GM10266 (cell line): ENCODE measurements around the gene CAND1.

Experiments
- DNase-seq: peaks from one replicate; pipeline ENCODE4 v3.0.0; 2012; ENCODE audit errors: extremely low spot score
- TF ChIP-seq, protein P1 (sequence below): IDR thresholded peaks from 2 replicates; pipeline ENCODE4 v1.5.1; 2012; ENCODE audit warnings: mild to moderate bottlenecking, low read depth; ENCODE audit not compliant: control insufficient read depth, insufficient read depth; ENCODE audit errors: missing control alignments

The CAND1 gene

DNA sequence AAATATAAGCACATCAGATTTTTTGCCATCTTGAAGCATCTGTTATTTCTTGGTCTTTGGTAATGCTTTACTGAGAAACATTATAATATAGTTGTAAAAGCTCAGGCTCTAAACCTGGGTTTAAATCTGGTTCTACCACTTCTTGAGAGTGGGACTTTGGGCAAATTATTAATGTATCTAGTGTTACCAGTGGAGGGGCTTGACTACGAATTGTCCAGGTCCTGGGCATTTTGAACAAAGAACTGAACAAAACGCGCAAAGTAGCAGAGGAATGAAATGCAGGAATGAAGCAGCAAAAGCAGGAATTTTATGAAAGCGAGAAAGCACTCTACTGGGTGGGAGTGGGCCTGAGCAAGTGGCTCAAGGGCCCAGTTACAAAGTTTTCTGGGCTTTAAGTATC, 50.8 kb downstream of the CAND1 start:
- TF ChIP-seq, protein P1, sequence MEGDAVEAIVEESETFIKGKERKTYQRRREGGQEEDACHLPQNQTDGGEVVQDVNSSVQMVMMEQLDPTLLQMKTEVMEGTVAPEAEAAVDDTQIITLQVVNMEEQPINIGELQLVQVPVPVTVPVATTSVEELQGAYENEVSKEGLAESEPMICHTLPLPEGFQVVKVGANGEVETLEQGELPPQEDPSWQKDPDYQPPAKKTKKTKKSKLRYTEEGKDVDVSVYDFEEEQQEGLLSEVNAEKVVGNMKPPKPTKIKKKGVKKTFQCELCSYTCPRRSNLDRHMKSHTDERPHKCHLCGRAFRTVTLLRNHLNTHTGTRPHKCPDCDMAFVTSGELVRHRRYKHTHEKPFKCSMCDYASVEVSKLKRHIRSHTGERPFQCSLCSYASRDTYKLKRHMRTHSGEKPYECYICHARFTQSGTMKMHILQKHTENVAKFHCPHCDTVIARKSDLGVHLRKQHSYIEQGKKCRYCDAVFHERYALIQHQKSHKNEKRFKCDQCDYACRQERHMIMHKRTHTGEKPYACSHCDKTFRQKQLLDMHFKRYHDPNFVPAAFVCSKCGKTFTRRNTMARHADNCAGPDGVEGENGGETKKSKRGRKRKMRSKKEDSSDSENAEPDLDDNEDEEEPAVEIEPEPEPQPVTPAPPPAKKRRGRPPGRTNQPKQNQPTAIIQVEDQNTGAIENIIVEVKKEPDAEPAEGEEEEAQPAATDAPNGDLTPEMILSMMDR, result no peak
- DNase-seq, result no peak

DNA sequence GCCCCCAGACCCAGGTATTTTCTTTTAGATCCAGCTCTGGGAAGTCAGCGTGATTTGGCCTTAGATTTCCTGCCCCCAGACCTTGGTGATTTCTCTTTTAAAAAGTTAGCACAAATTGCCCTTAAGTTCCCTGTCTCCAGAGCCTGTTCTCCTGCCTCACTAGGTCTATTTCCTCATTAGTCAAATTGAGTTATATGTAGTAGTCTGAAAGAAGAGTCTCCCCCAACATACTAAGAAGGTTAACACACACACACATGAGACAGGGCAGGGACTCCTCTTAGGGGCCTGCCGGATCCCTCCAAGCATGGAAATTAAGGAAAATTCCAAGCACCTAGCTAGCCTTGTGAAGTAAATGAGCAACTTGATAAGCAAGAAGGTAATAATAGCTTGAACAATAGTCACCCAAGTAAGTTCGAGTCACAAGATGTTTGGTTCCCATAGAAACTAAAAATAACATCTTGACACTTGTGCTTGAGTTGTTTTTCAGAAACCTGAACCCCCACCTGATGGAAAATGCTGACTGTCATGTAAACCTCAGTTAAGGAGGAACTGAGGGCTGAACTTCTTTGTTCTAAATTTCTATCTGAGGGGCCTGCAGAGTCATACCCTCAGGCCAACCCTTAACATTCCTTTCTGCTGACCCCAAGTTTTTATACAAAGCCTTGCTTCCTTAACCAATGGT, 51.6 kb downstream of the CAND1 start:
- DNase-seq, result no peak
- TF ChIP-seq, protein P1, result no peak

DNA sequence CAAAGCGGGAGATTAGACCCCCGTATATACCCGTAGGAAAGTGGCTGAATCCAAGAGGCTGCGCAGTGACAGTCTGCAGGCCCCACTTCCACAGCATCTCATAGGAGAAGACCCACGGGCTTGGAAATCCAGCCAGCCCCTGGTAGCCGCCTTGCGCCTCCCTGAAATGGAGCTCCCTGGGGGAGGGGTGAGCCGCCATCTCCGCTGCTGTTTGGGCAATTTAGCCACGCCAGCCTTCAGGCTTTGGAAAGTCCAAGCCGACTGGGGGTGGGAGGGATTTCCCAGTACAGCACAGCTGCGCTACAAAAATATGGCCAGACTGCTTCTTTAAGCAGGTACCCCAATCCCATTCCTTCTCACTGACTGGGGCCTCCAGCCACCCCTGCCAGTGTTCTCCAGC, 53.4 kb downstream of the CAND1 start:
- DNase-seq, result no peak
- TF ChIP-seq, protein P1, result no peak

DNA sequence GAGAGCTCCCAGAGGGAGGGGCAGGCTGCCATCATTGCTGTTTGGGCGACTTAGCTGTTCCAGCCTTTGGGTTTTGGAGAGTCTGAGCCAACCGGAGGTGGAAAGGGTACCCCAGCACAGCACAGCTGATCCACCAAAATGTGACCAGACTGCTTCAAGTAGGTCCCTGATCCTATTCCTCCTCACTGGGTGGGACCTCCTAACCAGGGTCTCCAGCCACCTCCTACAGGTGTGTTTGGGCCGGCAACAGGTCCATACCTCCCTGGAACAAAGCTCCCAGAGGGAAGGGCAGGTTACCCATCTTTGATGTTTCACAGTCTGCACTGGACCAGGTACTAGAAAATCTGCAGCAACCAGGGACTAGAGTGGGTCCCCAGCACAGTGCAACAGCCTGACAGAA, 53.8 kb downstream of the CAND1 start:
- TF ChIP-seq, protein P1, result no peak
- DNase-seq, result no peak

DNA sequence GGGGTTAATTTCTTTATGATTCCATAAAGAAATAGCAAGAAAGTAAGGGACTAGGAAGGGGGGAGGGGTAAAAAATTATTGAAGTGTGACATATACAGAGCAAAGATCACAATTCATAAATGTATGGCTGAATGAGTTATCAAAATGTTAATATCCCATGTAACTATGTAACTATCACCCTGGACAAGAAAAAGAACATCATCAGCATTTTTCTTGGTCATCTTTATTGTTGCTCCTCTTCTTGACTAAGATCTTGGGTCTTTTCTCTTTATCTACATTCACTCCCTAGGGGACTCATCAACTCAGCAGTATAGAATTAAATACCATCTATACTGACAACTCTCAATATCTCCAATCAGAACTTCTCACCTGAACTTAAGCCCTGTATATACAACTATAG, 57.5 kb downstream of the CAND1 start:
- no peak for DNase-seq
- TF ChIP-seq, protein P1, result no peak

DNA sequence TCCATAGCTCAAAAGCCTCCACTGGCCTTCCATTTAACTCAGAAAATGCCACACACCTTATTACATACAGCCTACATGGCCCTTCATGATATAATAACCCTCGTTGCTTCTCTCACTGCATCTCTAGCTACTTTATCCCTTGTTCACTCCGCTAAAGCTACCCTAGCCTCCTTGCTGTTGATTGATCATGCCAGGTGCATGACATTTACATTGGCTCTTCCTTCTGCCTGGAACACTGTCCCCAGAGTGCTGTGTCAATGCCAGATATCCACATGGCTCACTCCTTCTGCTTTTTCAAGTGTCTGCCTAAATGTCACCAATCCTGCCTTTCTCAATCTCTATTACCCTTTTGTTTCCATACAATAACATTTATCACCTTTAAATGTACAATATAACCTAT, 58.3 kb downstream of the CAND1 start:
- no peak for DNase-seq
- TF ChIP-seq, protein P1, result no peak

DNA sequence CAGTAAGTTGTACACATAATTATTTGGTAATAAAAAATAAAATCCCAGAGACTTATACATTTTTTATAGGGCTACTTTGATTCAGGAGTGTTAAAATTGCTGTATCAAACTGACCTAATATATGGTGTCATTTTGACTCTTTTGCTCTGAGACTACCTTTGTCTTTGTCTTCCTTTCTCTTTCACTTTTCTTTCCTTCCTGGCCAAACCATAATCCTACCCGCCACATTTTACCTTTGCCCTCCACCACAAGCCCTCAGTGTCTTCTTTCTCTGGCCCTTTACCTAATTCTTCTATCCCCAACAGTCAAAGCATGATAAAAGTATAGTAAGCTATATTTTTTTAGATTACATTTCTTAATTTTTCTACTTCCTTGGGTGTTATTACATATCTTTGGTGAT, 62.0 kb downstream of the CAND1 start:
- no peak for DNase-seq
- TF ChIP-seq, protein P1, result no peak
